ENCODE measurements around the gene CSF2. TPM values are rescaled to one million over a fixed set of nuclear protein-coding genes. Genes with fewer than 3 reads are reported as not detected.

Gene CSF2
- total and polyA plus RNA-seq, 2 of the 13 experiments (the other 11 are each of a cell fraction or from before 2014, with no cell fraction given), result not detected

DNA sequence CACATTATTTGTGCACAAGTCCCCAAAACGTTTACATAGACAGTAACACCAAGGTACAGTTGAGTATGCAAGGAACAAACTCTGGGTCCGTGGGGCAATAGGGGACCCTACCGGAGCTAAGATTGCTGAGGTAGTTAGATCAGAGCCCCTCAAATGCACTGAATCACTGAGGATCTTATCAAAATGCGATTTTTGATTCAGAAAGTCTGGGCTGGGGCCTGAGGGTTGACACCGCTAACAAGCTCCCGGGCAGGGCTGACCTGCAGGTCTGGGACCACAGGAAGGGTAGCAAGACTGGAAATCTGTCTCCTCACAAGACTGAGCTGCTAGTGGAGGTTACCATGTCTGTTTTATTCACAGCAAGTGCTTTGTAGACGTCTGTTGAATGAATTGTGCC lies 14.9 kb upstream of the CSF2 start:
- 17% methylated on average over 7 of the region's 7 CpGs for WGBS (ENCODE audit: low lambda C conversion rate)
- DNase-seq (ENCODE audit: low spot score) (no peak), FAIRE-seq (no peak), ATAC-seq (no peak)
- Histone ChIP-seq H3K27me3 (ENCODE audit: control insufficient read depth in 1 of 2, insufficient read depth in 2 of 2, low read length in 2 of 2) (peaks cover 3 to 12% of the 10 kb centered on the region in 2 experiments; a peak in 2 of 5 replicates), H2AFZ (ENCODE audit: low read length) (no peak overlapping the region), H3K9ac (ENCODE audit: insufficient read depth, low read depth, low read length) (no peak overlapping the region), H4K20me1 (ENCODE audit: insufficient read depth, low read length) (no peaks in the 10 kb centered on the region), H3K9me3 (ENCODE audit: low read length) (no peaks in the 10 kb centered on the region), H3K36me3 (replicated peaks in 1 of 2; ENCODE audit: control insufficient read depth in 1 of 2, insufficient read depth in 2 of 2, low read length in 2 of 2) (no peaks in the 10 kb centered on the region), H3K27ac (ENCODE audit: extremely low read length, insufficient read depth, low read length) (no peak overlapping the region), H3K4me2 (ENCODE audit: low read depth, low read length) (no peak overlapping the region), H3K4me1 (ENCODE audit: insufficient read depth, low read length) (peaks cover 9% of the 10 kb centered on the region), H3K79me2 (ENCODE audit: insufficient read depth, low read length) (no peaks in the 10 kb centered on the region), H3K4me3 (replicated peaks in 1 of 3; ENCODE audit: insufficient read depth in 1 of 3, low read depth in 2 of 3, low read length in 3 of 3) (no peak overlapping the region)
- no TSS peak for BruUV-seq (replicated peaks)
- TF ChIP-seq SMYD3 (CRISPR knock-in tag; IDR thresholded peaks at IDR 0.05) (no peak), BHLHE40 (IDR thresholded peaks at IDR 0.05; ENCODE audit: low read length) (no peak), SPEN (CRISPR knock-in tag; IDR thresholded peaks at IDR 0.05; ENCODE audit: low read depth) (no peak)
- TF ChIP-seq, protein P1, sequence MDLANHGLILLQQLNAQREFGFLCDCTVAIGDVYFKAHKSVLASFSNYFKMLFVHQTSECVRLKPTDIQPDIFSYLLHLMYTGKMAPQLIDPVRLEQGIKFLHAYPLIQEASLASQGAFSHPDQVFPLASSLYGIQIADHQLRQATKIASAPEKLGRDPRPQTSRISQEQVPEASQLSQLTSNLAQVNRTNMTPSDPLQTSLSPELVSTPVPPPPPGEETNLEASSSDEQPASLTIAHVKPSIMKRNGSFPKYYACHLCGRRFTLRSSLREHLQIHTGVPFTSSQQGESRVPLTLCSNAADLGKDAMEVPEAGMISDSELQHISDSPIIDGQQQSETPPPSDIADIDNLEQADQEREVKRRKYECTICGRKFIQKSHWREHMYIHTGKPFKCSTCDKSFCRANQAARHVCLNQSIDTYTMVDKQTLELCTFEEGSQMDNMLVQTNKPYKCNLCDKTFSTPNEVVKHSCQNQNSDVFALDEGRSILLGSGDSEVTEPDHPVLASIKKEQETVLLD (CRISPR knock-in tag; IDR thresholded peaks at IDR 0.05; ENCODE audit: low read depth), result no peak
- TF ChIP-seq, protein P2, sequence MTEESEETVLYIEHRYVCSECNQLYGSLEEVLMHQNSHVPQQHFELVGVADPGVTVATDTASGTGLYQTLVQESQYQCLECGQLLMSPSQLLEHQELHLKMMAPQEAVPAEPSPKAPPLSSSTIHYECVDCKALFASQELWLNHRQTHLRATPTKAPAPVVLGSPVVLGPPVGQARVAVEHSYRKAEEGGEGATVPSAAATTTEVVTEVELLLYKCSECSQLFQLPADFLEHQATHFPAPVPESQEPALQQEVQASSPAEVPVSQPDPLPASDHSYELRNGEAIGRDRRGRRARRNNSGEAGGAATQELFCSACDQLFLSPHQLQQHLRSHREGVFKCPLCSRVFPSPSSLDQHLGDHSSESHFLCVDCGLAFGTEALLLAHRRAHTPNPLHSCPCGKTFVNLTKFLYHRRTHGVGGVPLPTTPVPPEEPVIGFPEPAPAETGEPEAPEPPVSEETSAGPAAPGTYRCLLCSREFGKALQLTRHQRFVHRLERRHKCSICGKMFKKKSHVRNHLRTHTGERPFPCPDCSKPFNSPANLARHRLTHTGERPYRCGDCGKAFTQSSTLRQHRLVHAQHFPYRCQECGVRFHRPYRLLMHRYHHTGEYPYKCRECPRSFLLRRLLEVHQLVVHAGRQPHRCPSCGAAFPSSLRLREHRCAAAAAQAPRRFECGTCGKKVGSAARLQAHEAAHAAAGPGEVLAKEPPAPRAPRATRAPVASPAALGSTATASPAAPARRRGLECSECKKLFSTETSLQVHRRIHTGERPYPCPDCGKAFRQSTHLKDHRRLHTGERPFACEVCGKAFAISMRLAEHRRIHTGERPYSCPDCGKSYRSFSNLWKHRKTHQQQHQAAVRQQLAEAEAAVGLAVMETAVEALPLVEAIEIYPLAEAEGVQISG (CRISPR knock-in tag; IDR thresholded peaks at IDR 0.05), result no peak
- TF ChIP-seq, protein P3, sequence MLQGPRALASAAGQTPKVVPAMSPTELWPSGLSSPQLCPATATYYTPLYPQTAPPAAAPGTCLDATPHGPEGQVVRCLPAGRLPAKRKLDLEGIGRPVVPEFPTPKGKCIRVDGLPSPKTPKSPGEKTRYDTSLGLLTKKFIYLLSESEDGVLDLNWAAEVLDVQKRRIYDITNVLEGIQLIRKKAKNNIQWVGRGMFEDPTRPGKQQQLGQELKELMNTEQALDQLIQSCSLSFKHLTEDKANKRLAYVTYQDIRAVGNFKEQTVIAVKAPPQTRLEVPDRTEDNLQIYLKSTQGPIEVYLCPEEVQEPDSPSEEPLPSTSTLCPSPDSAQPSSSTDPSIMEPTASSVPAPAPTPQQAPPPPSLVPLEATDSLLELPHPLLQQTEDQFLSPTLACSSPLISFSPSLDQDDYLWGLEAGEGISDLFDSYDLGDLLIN (CRISPR knock-in tag; IDR thresholded peaks at IDR 0.05; ENCODE audit: borderline replicate concordance), result no peak
- TF ChIP-seq, protein P4, sequence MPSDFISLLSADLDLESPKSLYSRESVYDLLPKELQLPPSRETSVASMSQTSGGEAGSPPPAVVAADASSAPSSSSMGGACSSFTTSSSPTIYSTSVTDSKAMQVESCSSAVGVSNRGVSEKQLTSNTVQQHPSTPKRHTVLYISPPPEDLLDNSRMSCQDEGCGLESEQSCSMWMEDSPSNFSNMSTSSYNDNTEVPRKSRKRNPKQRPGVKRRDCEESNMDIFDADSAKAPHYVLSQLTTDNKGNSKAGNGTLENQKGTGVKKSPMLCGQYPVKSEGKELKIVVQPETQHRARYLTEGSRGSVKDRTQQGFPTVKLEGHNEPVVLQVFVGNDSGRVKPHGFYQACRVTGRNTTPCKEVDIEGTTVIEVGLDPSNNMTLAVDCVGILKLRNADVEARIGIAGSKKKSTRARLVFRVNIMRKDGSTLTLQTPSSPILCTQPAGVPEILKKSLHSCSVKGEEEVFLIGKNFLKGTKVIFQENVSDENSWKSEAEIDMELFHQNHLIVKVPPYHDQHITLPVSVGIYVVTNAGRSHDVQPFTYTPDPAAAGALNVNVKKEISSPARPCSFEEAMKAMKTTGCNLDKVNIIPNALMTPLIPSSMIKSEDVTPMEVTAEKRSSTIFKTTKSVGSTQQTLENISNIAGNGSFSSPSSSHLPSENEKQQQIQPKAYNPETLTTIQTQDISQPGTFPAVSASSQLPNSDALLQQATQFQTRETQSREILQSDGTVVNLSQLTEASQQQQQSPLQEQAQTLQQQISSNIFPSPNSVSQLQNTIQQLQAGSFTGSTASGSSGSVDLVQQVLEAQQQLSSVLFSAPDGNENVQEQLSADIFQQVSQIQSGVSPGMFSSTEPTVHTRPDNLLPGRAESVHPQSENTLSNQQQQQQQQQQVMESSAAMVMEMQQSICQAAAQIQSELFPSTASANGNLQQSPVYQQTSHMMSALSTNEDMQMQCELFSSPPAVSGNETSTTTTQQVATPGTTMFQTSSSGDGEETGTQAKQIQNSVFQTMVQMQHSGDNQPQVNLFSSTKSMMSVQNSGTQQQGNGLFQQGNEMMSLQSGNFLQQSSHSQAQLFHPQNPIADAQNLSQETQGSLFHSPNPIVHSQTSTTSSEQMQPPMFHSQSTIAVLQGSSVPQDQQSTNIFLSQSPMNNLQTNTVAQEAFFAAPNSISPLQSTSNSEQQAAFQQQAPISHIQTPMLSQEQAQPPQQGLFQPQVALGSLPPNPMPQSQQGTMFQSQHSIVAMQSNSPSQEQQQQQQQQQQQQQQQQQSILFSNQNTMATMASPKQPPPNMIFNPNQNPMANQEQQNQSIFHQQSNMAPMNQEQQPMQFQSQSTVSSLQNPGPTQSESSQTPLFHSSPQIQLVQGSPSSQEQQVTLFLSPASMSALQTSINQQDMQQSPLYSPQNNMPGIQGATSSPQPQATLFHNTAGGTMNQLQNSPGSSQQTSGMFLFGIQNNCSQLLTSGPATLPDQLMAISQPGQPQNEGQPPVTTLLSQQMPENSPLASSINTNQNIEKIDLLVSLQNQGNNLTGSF (CRISPR knock-in tag; IDR thresholded peaks at IDR 0.05), result no peak
- intact Hi-C loops (cut with micrococcal nuclease; ENCODE audit: unreplicated experiment) (no loop called here), in situ Hi-C loops (cut with HindIII; ENCODE audit: extremely low pct_ligation_motif_present, low pct_unique_long_range_greater_than_20kb) (no loop called here)
- ChIA-PET POLR2A (no interaction called here), CTCF (ENCODE audit: low intra/inter-chr PET ratio, low total read pairs) (no interaction called here)
